Activated naive CD4-positive, alpha-beta T cell (primary cell): ENCODE results near the gene BMPR1A.
"Not testable (repeated sequence)": the region's sequence is repeated elsewhere in the genome, so short reads cannot be mapped to it uniquely, and the experiment has no call there.

Source experiments
- DNase-seq, 4 experiments: peaks; one replicate each; lab custom pipeline; 2025; lab: John Stamatoyannopoulos, UW

The BMPR1A gene

DNA sequence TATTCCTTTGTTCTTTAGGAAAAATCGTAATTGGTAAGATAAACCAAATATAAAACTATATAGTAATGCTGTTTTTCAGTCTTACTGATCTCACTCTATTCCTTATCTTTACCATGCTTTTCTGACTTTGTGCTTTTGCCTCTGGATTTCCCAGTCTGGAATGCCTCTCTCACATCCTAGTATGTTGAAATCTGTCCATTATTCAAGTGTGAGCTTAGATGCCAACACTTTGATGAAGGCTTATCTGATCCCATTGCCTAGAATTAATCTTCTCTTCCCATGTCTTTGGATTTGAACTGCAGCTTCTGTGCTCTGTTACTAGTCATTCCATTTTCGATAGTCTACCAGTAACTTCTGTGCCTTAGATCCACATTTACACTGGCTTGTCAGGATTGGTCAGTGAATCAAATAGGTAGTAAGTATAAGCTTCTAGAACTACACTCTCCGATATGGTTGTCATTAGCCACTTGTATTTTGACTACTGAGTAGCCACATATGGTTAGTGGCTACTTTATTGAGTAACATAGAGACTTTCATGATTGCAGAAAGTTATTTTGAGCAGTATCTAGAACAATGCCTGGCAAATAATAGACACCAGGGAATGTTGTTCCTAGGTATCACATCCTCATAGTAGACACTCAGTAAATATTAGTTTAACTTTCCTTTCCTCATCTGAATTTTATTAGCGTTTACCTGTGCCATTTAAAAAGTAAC, 92.9 kb downstream of the BMPR1A start:
- DNase-seq: no peak

DNA sequence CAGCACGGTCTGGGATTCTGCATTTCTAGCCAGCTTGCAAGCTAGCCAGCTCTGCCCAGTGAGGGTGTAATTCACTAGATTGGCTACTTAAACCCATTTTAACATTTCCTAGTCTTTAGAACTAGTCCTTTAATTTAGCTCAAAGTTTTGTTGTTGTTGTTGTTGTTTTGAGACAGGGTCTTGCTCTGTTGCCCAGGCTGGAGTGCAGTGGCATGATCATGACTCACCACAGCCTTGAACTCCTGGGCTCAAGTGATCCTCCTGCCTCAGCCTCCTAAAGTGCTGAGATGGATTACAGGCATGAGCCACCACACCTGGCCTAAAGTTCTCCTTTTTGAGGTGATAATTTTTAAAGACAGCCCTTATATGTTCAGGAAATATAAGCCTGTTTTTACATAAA, 94.1 kb downstream of the BMPR1A start:
- DNase-seq: no peak

DNA sequence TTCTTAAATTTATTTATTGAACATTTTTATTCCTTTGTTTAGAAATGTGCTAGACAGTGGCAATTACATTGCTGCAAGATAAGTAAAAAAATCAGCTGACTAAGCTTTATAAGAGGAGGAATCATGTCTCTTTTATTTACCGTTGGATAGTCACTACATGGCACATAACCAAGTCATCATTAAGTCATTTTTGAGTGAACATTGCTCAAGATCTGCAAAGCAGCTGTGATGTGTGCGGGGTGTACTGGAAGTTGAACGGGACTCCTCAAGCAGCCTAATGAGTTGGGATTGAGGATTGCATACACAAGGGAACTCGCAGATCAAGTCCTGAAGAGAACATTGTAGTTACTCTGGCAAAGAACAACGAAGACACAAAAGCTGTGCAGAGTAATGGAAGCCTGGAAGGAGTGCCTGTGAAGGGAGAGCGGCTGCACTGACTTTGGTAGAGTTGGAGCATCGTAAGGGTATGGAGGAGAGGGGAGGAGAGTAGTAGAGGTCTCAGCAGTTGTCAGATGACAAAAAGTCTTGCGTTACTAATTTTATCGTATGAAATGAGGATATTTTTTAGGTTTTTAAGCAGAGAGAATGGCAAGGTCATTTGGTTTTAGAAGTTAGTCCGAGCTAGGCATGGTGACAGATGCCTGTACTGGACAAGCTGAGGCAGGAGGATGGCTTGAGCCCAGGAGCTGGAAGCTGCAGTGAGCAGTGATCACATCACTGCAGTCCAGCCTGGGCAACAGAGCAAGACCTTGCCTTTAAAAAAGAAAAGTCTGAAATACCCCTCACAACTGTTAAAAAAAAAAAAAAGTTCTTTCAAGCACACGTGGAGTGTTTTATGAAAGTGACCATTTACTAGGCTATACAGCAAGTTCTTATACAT, 95.1 kb downstream of the BMPR1A start:
- no peak for DNase-seq

DNA sequence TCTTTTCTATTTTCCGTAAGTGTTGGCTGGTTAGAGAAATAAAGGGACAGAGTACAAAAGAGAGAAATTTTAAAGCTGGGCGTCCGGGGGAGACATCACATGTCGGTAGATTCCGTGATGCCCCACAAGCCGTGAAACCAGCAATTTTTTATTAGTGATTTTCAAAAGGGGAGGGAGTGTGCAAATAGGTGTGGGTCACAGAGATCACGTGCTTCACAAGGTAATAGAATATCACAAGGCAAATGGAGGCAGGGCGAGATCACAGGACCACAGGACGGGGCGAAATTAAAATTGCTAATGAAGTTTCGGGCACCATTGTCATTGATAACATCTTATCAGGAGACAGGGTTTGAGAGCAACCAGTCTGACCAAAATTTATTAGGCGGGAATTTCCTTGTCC, 97.2 kb downstream of the BMPR1A start:
- DNase-seq: not testable (repeated sequence)

DNA sequence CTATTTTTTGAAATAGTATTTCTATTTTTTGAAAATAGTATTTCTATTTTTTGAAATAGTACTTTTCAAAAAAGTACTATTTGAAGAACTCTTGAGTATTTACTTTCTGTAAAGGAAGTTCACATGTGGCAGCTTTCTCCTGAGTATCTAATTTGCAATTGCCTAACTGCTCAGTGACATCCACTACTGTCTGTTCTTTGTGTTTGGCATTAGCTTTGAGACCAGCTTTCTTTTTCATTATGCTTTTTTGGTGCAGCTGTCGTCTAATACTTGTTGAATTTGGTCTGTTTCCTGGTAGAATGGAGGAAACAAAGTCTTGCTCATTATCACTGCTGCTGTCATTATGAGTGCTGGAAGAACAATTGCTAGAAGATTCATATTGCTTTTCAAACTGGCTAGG, 99.1 kb downstream of the BMPR1A start:
- DNase-seq: no peak

DNA sequence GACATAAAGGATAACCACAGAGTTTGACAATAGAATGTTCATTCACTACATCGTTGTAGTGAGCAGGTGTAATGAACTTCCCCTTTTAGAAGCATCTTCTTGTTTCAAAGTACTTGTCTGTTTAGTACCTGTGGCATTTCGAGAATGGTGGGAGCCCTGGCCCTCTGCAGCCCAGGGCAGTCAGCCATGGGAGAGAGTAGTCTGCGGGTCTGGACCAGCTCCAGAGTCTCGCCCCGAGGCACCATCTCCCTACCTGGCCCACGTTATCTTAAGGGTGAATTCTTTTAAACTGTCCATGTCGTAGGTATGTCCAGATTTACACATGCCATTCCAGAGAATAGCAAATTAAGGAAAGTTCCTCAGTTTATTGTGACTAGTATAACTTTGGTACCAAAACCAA, 99.7 kb downstream of the BMPR1A start:
- no peak for DNase-seq

DNA sequence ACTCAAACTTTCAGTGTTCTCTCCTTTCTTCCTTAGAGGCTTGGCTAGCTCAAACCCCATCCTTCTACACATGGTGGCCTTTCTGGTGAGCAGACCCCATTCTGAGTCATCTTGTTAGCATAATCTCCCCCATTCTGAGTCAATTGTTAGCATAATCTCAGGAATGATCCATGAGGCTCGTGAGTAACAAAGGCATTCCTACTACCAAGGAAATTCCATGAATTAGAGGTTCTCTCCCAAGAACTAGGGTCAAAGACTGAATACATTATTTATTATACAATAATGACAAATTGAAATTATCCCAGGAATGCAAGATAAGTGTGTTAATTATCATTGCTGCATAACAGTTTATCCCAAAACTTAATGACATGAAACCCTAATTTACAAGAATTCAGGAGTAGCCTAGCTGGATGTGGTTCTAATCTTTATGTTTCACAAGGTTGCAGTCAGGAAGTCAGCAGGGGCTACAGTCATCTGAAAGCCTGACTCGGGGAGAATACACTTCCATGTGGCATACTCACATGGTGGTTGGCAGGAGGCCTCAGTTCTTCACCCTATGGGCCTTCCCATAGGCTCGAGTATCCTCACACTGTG, 100.8 kb downstream of the BMPR1A start:
- DNase-seq: no peak

DNA sequence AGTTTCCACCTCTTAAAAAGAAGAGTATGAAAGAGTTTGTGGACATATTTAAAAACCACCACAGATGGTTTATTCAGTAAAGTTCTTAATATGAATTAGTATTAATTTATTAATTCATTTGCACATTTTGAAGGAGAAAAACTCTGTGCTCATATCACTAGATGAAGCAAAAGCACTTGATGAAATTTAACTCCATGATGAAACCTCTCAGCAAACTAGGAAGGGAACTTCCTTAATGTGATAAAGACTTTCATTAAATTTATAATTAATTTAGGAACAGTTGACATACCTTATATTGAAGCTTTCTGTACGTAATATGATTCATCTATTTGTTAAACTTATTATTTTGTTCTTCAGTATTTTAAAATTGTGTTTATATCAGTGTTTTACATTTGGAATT, 101.6 kb downstream of the BMPR1A start:
- no peak for DNase-seq

DNA sequence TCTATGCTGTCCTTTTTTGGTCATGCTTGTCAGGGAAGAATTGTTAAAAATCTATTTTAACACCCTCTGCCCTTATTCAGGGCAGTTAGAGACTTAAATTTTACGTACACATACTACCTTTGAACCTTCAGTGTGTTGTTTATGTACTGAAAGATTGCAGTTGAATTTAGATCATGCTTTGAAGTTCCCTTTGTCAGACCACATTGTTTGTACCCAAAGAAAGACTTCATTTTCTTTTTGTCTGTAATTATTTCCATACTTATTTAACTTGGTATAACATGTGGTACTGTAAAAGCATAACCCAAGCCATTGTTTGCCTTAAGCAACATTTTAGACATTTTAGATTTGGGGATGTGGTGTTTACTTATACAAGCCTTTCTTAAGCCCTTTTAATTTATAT, 104.9 kb downstream of the BMPR1A start:
- no peak for DNase-seq

DNA sequence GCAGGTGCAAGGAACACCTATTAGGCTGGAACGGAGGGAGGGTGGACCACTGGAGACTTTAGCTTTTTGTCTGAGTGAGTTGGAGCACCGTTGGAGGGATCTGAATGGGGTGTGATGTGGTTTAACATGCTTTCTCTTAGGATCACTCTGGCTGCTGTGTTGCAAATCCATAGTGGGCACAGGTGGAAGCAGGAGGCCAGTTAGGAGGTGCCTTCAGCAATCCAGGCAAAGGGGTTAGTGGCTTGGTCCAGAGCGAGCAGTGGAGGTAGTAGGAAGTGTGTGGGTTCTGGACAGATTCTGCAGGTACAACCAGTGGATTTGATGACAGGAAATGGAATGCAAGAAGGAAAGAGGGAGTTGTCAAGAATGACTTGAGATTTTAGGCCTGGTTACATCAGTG, 106.0 kb downstream of the BMPR1A start:
- DNase-seq: no peak

DNA sequence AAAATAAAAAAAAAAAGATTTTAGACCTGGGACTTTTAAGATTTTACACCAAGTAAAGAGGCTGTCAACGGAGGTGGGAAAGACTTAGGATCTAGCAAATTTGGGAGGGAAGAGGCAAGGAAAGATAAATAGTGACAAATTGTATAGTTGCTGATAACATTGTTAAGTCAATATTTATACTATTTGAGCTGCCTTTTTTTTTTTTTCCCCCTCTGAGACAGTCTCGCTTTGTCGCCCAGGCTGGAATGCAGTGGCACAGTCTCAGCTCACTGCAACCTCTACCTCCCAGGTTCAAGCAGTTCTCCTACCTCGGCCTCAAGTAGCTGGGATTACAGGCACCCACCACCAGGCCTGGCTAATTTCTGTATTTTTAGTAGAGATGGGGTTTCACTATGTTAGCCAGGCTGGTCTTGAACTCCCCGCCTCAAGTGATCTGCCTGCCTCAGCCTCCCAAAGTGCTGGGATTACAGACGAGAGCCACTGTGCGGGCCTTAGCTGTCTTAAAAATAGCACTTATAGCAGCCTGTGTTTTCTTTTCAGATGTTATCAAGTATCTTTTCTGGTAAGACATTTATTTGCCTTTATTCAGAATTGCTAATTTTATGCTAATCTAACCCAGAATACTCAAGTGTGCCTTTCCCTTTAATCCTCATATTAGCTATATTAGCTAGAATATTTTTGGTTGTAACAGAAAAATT, 106.5 kb downstream of the BMPR1A start:
- no peak for DNase-seq

DNA sequence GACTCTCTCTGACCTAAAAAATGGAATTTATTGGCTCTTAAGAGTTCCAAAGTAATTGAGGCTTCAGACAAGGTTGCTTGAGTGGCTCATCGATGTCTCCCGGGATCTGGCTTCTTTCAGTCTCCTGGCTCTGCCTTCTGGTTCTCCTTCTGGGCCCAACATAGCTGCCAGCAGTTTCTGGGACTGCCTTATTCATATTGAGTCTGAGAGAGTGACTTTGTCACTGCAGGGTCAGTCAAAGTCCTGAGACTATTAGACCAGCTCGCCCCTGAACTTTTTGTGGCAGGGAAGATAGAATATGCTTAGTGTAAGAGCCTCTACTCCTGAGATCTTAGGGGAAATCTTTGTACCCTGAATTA, 107.0 kb downstream of the BMPR1A start:
- no peak for DNase-seq

DNA sequence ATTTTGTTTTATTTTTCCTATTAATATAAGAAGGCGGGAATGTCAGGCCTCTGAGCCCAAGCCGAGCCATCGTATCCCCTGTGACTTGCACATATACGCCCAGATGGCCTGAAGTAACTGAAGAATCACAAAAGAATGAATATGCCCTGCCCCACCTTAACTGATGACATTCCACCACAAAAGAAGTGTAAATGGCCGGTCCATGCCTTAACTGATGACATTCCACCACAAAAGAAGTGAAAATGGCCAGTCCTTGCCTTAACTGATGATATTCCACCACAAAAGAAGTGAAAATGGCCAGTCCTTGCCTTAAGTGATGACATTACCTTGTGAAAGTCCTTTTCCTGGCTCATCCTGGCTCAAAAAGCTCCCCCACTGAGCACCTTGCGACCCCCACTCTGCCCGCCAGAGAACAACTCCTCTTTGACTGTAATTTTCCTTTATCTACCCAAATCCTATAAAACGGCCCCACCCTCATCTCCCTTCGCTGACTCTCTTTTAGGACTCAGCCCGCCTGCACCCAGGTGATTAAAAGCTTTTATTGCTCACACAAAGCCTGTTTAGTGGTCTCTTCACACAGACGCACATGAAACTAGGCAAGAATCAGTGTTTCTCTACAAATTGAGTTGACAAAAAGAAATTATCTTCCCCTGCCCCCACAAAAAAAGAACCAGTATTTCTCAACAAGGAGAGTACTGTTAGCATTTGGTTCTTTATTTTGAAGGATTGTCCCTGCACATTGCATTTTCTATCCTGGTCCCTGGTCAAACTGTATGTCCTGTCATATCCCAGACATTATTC, 108.8 kb downstream of the BMPR1A start:
- not testable (repeated sequence) for DNase-seq

DNA sequence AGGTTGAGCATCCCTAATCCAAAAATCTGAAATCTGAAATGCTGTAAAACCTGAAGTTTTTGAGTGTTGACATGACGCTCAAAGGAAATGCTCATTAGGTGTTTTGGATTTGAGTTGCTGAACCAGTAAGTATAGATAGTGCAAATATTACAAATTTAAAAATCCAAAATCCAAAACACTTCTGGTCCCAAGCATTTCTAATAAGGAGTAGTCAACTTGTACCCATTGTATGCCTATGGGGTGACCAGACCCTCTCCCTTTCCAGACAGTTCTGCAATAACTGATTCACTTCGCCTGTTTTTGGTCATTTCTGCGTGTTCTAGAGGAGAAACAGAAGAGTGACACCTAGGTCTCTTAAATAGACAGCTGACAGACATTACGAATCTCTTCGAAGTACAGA, 110.7 kb downstream of the BMPR1A start:
- DNase-seq: no peak

DNA sequence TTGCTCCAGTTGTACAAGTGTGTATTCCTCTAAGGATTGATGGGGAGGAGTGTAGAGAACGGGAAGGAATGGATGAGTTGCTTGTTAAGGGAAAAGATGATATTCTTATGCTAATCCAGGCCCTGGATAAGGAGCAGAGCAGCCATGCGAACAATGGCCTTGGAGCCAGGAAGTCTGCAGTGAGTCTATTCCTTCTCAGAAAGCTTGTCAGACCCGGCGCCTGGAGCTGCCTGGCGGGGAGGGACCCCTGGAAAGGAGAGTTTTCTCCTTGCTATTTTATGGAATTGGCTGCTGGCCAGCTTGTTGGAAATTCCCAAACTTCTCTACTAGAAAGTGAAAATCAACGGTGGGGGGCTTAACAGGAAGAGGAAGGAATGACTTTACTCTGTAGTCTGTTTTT, 111.9 kb downstream of the BMPR1A start:
- no peak for DNase-seq

DNA sequence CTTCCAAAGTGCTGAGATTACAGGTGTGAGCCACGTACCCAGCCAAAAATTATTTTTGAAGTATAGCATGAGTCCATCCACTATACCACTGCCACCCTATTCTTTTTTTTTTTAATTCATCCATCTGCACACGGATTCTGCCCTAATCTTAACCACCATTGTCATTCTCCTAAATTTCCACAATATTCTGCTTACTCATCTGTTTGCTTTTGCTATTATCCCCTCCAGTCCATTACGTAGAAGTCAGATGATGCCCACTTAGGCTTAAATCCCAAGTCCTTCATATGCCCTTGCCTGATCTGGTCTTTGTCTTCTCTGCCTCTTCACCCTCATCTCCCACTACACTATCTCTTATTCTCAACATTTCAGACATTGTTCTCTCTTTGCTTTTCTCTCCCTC, 114.3 kb downstream of the BMPR1A start:
- DNase-seq: no peak

DNA sequence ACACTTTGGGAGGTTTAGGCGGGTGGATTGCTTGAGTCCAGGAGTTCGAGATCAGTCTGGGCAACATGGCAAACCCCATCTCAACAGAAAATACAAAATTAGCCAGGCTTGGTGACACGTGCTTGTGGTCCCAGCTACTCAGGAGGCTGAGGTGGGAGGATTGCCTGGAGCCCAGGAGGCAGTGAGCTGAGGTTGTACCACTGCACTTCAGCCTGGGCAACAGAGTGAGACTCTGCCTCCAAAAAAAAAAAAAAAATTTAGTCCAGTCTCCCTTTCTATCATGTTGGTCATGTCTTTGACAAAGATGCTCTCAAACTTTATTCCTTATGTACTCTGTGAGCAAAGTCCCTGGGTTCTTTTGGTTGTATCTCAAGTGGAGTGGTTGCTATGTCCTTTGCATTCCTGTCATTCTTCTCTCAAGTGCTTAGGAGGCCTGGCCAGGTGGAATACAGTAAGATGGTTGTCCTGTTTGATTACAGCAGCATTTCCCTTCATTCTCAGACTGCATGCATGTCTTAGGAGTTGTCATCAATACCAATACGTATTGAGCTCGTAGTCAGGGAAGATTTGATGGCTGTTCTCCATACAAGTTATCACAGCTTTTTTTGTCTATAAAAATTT, 115.3 kb downstream of the BMPR1A start:
- no peak for DNase-seq

DNA sequence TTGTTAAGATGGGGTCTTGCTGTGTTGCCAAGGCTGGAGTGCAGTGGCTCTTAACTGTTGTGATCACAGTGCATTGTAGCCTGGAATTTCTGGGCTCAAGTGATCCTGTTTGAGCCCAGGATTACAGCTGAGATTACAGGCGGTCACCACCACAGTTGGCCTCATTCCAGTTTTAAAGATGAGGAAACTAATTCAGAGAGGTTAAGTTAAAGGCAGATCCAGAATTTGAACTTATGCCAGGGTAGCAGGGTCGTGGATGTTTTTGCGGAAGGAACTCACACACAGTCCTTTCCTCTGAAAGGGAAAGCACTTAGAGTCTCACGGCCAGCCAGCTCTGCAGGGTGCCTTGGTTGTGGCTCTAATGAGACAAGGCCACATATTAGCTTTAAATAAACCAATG, 116.3 kb downstream of the BMPR1A start:
- no peak for DNase-seq

DNA sequence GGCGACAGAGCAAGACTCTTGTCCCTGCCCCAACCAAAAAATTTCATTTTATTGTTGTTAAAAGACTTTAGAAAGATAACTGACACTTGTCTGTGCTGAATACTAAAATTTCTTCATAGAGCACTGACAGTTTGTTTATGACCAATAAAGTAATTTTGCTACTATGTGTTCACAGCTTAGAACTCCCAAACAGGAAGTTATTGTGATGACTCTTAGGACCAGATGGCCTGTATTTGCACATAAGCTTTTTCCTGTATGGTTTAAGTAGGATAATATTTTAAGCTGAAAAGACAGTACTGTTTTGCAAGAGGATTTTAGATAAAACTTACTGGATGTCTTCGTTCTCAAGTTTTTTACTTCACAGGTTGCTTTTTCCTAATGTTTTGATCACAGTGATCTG, 120.3 kb downstream of the BMPR1A start:
- DNase-seq: no peak

DNA sequence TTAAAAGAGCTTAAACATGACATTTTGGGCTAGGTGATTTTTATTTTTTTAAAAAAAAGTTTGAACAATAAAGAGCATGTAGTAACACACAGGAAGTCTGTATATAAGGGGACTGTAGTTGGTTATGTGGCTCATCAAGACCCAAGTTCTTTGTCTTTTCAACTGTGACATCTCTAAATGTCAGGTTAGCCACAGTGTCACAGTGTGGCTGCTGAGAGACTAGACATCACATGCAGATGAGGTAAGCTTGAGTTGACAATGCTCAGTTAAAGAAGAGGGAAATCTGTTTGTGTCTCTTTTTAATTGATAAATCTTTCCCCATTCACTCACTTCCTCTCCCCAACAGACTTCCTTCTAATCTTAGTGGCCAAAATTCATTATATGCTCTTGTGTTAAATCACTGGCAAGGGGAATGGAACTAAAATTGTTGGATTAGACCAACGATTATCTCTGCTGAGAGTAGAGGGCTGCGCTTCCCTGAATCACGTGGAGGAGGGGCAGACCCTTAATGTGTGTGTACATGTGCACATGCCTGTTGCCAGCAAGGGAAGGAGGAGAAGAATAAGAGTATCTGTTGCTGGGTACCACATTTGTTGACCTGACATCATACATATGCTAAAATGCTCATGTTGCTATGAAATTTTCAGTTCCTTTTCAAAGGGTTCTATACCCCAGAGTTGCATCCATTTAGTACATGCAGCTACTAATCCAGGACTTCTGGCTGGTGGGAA, 122.7 kb downstream of the BMPR1A start:
- DNase-seq: no peak

DNA sequence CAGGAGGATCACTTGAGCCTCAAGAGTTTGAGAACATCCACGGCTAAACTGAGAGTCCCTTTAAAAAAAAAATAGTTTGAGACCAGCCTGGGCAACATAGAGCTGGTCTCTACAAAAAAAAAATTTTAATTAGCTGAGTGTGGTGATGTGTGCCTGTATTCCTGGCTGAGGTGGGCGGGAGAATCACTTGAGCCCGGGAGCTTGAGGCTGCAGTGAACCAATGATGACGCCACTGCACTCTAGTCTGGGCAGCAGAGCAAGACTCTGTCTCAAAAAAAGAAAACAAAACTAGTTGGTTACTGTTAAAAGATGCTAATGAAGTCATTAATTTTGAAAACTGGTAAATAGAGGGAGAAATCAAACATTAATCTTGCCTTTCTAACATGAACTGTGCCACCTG, 124.6 kb downstream of the BMPR1A start:
- DNase-seq: no peak
